ENCODE results near the gene BCAP31. TPM values are rescaled to one million over a fixed set of nuclear protein-coding genes. Genes with fewer than 3 reads are reported as not detected.
"Not testable (repeated sequence)": the region's sequence is repeated elsewhere in the genome, so short reads cannot be mapped to it uniquely, and the experiment has no call there.

The BCAP31 gene
- total RNA-seq, 1 experiment from 2014 or later: 138 TPM

DNA sequence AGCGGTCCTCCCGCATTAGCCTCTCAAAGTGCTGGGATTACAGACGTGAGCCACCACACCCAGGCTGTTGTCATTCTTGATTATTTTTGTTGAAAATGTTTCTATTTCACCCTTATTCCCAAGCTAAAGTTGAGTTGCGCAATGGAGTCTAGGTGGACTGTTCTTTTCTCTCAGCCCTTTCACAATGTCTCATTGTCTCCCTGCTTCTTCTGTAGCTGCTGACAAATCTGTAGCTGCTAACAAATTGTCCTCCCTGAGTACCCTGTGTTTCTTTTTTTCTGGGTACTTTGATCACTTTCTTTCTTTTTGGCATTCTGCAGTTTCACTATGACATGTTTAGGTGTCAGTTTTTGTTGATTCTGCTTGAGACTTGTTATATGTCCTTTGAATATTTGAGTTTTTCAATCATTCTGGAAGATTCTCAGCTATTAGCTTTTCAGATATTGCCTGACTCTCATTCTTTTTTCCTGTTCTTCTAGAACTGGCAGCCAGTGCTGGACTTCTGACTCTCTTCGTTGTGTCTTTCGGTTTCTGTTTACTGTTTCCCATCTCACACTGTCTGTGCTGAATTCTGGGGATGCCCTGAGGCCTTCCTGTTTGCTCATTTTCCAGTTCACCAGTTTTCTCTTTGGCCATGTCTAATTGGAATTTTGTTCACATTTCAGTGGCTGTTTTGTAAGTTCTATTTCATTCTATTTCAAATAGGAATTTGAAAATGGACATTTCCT, 7.1 kb upstream of the BCAP31 start:
- H2BK5ac ChIP-seq (ENCODE audit: insufficient read length, low read length): no peak overlapping the region
- no peak overlapping the region for H4K8ac ChIP-seq (replicated peaks; ENCODE audit: insufficient read length, low read depth, low read length)
- Mint-ChIP-seq H3K36me3 (ENCODE audit: insufficient read depth in 1 of 3, low read depth in 3 of 3) (peaks cover 10 to 38% (median 37%) of the 10 kb centered on the region in 3 experiments), H3K27me3 (ENCODE audit: low read depth) (no peaks in the 10 kb centered on the region; the same call in 1 of the 2 replicates), H3K4me3 (no peak overlapping the region), H3K4me1 (peaks cover 17 to 19% of the 10 kb centered on the region in 2 experiments), H3K27ac (no peak overlapping the region), H3K9me3 (peaks cover 73 to 82% of the 10 kb centered on the region in 2 experiments)
- TF ChIP-seq, protein P1, sequence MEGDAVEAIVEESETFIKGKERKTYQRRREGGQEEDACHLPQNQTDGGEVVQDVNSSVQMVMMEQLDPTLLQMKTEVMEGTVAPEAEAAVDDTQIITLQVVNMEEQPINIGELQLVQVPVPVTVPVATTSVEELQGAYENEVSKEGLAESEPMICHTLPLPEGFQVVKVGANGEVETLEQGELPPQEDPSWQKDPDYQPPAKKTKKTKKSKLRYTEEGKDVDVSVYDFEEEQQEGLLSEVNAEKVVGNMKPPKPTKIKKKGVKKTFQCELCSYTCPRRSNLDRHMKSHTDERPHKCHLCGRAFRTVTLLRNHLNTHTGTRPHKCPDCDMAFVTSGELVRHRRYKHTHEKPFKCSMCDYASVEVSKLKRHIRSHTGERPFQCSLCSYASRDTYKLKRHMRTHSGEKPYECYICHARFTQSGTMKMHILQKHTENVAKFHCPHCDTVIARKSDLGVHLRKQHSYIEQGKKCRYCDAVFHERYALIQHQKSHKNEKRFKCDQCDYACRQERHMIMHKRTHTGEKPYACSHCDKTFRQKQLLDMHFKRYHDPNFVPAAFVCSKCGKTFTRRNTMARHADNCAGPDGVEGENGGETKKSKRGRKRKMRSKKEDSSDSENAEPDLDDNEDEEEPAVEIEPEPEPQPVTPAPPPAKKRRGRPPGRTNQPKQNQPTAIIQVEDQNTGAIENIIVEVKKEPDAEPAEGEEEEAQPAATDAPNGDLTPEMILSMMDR (conservative IDR thresholded peaks at IDR 0.05): no peak
- H4K91ac ChIP-seq (ENCODE audit: insufficient read length, low read depth, low read length): no peak overlapping the region
- no peak overlapping the region for H2AK5ac ChIP-seq (ENCODE audit: insufficient read length, low read length)
- H3K79me1 ChIP-seq (ENCODE audit: insufficient read depth, low read depth, low read length, poor library complexity, severe bottlenecking): no peaks in the 10 kb centered on the region
- no peaks in the 10 kb centered on the region for H3K23me2 ChIP-seq (ENCODE audit: insufficient read length, low read depth, low read length, poor library complexity, severe bottlenecking)
- no peak overlapping the region for H3K18ac ChIP-seq (ENCODE audit: insufficient read length, low read depth, low read length)
- peaks cover 49% of the 10 kb centered on the region for H3K9me3 ChIP-seq (ENCODE audit: control insufficient read depth, low read depth, low read length)
- no peaks in the 10 kb centered on the region for H3K4me1 ChIP-seq (ENCODE audit: insufficient read depth, low read length)
- H2AFZ ChIP-seq (ENCODE audit: low read length): no peak overlapping the region
- H3T11ph ChIP-seq (ENCODE audit: low read length): no peak overlapping the region
- no peak overlapping the region for H3K4me2 ChIP-seq (ENCODE audit: insufficient read depth, insufficient read length, low read length)
- no peak overlapping the region for H3K56ac ChIP-seq (ENCODE audit: insufficient read length, low read depth, low read length)
- H3K4ac ChIP-seq (ENCODE audit: low read depth, low read length): no peak overlapping the region
- no peak overlapping the region for H2BK15ac ChIP-seq (ENCODE audit: low read depth, low read length)
- no peak overlapping the region for H3K14ac ChIP-seq (ENCODE audit: insufficient read depth, low read length)
- no peaks in the 10 kb centered on the region for H3K79me2 ChIP-seq (ENCODE audit: insufficient read depth, low read length)
- DNase-seq: no peak
- H4K20me1 ChIP-seq (ENCODE audit: control insufficient read depth, insufficient read depth, insufficient read length): no peaks in the 10 kb centered on the region
- WGBS (ENCODE audit: extremely low coverage, insufficient read length, low lambda C conversion rate): no CpG with 5 or more reads among the region's 6 CpGs
- H3K27me3 ChIP-seq (ENCODE audit: insufficient read depth, low read length): no peaks in the 10 kb centered on the region
- no peak overlapping the region for H2BK12ac ChIP-seq (ENCODE audit: insufficient read length, low read depth, low read length)
- H3K9ac ChIP-seq (ENCODE audit: extremely low read depth, insufficient read length, low read length): no peak overlapping the region
- H3K27ac ChIP-seq (ENCODE audit: insufficient read length, low read depth, low read length): no peak overlapping the region
- no peak overlapping the region for H2BK120ac ChIP-seq (ENCODE audit: low read depth, low read length, poor library complexity, severe bottlenecking)
- no peak overlapping the region for H3K23ac ChIP-seq (ENCODE audit: insufficient read length, low read depth, low read length)
- no peak overlapping the region for H4K5ac ChIP-seq (ENCODE audit: insufficient read length, low read depth, low read length)
- no peak overlapping the region for H2BK20ac ChIP-seq (ENCODE audit: low read depth, low read length, poor library complexity, severe bottlenecking)

DNA sequence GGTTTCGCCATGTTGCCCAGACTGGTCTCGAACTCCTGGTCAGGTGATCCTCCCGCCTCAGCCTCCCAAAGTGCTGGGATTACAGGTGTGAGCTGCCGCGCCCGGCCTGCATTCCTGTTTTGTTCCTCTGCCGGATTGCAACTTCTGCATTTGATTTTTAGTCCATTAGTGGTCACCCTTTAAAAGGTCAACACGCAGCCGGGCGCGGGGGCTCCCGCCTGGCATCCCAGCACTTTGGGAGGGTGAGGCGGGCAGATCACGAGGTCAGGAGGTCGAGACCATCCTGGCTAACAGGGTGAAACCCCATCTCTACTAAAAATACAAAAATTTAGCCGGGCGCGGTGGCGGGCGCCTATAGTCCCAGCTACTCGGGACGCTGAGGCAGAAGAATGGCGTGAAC, 5.9 kb upstream of the BCAP31 start:
- not testable (repeated sequence) for H3K79me1 ChIP-seq (ENCODE audit: insufficient read depth, low read depth, low read length, poor library complexity, severe bottlenecking); H3K27me3 ChIP-seq (ENCODE audit: insufficient read depth, low read length); H2AFZ ChIP-seq (ENCODE audit: low read length); H3K4me2 ChIP-seq (ENCODE audit: insufficient read depth, insufficient read length, low read length); H3K23me2 ChIP-seq (ENCODE audit: insufficient read length, low read depth, low read length, poor library complexity, severe bottlenecking); H2BK120ac ChIP-seq (ENCODE audit: low read depth, low read length, poor library complexity, severe bottlenecking); H3K18ac ChIP-seq (ENCODE audit: insufficient read length, low read depth, low read length); H3K27me3 Mint-ChIP-seq (ENCODE audit: low read depth); DNase-seq; H3K4me3 Mint-ChIP-seq; H3K27ac ChIP-seq (ENCODE audit: insufficient read length, low read depth, low read length); H2AK5ac ChIP-seq (ENCODE audit: insufficient read length, low read length); H4K20me1 ChIP-seq (ENCODE audit: control insufficient read depth, insufficient read depth, insufficient read length); H2BK20ac ChIP-seq (ENCODE audit: low read depth, low read length, poor library complexity, severe bottlenecking); H4K8ac ChIP-seq (replicated peaks; ENCODE audit: insufficient read length, low read depth, low read length); H2BK12ac ChIP-seq (ENCODE audit: insufficient read length, low read depth, low read length); H3K56ac ChIP-seq (ENCODE audit: insufficient read length, low read depth, low read length); H3K4me1 ChIP-seq (ENCODE audit: insufficient read depth, low read length); H2BK5ac ChIP-seq (ENCODE audit: insufficient read length, low read length); H3K9ac ChIP-seq (ENCODE audit: extremely low read depth, insufficient read length, low read length); H3K79me2 ChIP-seq (ENCODE audit: insufficient read depth, low read length); H4K91ac ChIP-seq (ENCODE audit: insufficient read length, low read depth, low read length); H4K5ac ChIP-seq (ENCODE audit: insufficient read length, low read depth, low read length); H3K27ac Mint-ChIP-seq; H3K14ac ChIP-seq (ENCODE audit: insufficient read depth, low read length); H3K4ac ChIP-seq (ENCODE audit: low read depth, low read length); H3K23ac ChIP-seq (ENCODE audit: insufficient read length, low read depth, low read length); H2BK15ac ChIP-seq (ENCODE audit: low read depth, low read length); H3T11ph ChIP-seq (ENCODE audit: low read length)
- Mint-ChIP-seq H3K9me3 (peaks cover 70 to 81% of the 10 kb centered on the region in 2 experiments), H3K36me3 (ENCODE audit: insufficient read depth in 1 of 3, low read depth in 3 of 3) (peaks cover 8 to 37% (median 36%) of the 10 kb centered on the region in 3 experiments), H3K4me1 (peaks cover 11% of the 10 kb centered on the region in 2 experiments)
- H3K9me3 ChIP-seq (ENCODE audit: control insufficient read depth, low read depth, low read length): peaks cover 42% of the 10 kb centered on the region
- no CpG with 5 or more reads among the region's 23 CpGs for WGBS (ENCODE audit: extremely low coverage, insufficient read length, low lambda C conversion rate)
